ENCODE results near the gene MALL.
"Not testable (repeated sequence)": the region's sequence is repeated elsewhere in the genome, so short reads cannot be mapped to it uniquely, and the experiment has no call there.

DNA sequence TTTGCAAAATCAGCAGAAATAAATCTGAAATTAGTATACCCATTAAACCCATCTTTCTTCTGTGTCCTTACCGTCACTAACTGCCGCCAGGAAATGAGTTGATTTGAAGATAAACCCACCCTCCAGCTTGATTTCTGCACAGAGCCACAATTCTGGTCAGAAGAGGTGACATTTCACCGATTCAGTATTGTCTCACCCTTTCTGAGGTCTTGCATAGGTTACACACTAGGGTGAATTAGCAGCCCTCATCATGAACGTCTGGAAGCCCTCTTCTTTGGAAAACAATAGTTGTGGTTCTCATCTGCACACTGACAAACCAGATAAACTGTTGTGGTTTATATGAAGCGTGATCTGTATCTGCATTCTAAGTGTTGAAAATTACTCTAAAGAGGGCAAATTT, 61.9 kb downstream of the MALL start:
- TF ChIP-seq EZH2 (IDR thresholded peaks at IDR 0.05) = not testable (repeated sequence)
- TF ChIP-seq, protein P1, sequence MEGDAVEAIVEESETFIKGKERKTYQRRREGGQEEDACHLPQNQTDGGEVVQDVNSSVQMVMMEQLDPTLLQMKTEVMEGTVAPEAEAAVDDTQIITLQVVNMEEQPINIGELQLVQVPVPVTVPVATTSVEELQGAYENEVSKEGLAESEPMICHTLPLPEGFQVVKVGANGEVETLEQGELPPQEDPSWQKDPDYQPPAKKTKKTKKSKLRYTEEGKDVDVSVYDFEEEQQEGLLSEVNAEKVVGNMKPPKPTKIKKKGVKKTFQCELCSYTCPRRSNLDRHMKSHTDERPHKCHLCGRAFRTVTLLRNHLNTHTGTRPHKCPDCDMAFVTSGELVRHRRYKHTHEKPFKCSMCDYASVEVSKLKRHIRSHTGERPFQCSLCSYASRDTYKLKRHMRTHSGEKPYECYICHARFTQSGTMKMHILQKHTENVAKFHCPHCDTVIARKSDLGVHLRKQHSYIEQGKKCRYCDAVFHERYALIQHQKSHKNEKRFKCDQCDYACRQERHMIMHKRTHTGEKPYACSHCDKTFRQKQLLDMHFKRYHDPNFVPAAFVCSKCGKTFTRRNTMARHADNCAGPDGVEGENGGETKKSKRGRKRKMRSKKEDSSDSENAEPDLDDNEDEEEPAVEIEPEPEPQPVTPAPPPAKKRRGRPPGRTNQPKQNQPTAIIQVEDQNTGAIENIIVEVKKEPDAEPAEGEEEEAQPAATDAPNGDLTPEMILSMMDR (IDR thresholded peaks at IDR 0.05) = not testable (repeated sequence)

All from neural progenitor cell (in vitro differentiated cells).